HG03521 (cell line): ENCODE measurements around the gene RND1.

Experiments used
- ATAC-seq: cut with Tn5 transposase; IDR thresholded peaks from one replicate; pipeline ENCODE4 v1.9.1; 2021; ENCODE audit warnings: mild to moderate bottlenecking, moderate library complexity; ENCODE audit not compliant: unreplicated experiment

Gene RND1

DNA sequence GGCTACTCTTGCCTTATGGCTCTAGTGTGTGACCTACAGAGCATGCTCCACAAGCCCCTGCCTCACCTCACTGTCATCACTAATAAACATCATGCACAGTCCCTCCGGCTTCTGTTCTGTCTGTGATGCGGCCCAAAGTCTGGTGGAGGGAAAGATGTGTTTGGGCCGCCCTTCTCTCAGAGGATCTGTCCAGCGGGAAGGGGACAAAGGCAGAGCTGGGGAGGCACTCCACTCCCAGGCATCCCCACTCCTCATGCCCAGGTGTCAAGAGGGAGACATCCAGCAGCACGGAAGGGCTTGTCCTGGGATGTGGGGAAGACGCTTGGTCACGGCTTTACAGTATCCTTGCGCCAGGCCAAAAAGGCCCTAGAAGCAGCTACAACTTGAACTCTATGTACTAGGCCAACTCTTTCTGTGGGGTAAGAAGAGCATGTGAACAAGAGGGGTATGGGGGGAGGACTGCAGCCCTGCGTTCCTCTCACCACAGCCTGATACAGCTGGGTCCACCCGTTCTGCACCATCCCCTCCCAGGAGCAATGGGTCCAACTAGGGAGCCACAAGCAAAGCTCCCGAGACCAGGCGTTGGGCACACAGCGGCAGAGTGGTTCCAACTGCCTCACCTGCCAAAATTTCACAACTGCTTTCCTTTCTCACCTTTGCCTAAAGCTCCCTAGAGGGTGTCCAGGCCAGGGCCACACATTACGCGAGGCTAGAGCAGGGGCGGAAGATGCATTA, 36.7 kb downstream of the RND1 start:
- no peak for ATAC-seq

DNA sequence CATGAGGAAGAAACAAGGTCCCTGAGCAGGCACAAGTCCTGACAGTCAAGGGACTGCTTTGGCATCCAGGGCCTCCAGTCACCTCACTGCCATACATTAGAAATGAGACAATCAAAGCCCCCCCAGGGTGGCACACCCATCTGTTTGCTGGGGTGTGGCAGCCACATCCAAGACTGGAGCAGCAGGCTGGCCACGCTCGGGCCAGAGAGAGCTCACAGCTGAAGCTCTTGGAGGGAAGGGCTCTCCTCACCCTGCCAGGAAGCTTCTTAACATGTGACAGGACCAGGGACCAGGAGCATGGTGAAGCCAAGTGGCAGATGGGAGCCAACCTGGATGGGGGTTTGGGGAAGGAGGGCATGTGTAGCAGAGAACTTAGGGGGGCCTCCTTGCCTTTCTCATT, 37.4 kb downstream of the RND1 start:
- ATAC-seq: no peak

- no peak for ATAC-seq
Measured at GRCh38 chr12:48827513-48828096, 38.1 kb downstream of the RND1 start.

- no peak for ATAC-seq
Measured at GRCh38 chr12:48827026-48827425, 38.6 kb downstream of the RND1 start.

GRCh38 chr12:48826209-48826855, 39.3 kb downstream of the RND1 start:
- no peak for ATAC-seq

DNA sequence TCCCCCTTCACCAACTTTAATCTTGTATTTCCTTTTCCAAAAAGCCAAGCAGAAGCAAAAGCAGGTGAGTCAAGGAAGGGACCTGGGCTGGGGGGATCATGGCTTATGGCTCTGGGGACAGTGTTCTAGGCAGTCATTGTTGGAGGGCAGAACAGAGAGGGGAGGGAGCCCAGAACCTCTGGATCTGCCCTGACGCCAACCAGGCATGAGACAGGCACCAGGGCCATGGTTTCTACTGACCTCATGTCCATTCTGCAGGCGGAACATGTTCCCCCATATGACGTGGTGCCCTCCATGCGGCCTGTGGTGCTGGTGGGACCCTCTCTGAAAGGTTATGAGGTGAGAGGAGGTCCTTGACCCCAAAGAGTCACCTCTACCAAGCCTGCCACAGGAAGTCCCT, 40.8 kb downstream of the RND1 start:
- ATAC-seq: no peak

DNA sequence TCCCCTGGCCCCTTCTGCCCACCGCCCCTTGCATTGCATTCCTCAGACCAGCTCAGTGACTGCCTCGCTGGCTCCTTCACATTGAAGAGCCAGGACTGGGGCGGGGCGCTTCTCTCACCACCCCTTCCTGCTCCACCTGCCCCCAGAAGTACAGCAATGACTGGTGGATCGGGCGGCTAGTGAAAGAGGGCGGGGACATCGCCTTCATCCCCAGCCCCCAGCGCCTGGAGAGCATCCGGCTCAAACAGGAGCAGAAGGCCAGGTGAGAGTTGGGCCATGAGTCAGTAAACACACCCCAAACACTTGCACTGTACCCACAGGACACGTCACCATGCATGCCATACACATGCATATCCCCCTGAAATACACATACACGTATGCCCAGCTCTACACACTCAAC, 41.6 kb downstream of the RND1 start:
- ATAC-seq: no peak

DNA sequence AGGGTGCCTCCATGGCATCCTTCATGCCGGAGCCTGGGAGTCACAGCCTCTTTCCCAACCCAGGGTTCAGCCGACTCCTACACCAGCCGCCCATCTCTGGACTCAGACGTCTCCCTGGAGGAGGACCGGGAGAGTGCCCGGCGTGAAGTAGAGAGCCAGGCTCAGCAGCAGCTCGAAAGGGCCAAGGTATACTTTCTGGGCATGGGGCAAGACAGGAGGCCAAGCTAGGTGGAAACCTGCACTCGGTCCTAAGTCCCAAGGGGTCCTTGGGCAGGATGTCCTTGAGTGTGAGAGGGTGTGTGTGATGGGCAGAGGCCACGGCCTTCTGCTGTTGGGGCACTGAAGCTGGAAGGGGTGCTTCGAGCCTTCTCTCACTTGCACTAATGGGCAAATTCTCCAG, 42.4 kb downstream of the RND1 start:
- no peak for ATAC-seq

DNA sequence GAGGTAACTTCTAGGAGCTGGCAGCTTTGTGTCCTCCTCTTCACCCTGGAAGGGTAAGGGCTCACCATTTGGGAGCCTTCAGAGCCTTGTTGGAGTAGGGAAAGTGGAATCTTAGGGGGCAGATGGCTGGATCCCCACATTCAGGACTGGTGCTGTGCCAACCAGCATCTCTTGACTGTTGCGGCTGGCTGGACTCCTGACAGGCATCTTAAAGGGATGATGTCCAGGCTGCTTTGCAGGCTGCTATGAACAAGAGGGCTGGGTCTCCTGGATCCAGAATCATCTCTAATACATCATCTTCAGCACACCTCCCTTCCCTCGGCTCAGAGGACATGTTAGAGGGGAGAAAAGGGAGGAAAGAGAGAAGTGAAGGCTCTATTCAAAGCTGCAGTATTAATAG, 43.0 kb downstream of the RND1 start:
- ATAC-seq: no peak

GRCh38 chr12:48822139-48822538, 43.5 kb downstream of the RND1 start:
- no peak for ATAC-seq

DNA sequence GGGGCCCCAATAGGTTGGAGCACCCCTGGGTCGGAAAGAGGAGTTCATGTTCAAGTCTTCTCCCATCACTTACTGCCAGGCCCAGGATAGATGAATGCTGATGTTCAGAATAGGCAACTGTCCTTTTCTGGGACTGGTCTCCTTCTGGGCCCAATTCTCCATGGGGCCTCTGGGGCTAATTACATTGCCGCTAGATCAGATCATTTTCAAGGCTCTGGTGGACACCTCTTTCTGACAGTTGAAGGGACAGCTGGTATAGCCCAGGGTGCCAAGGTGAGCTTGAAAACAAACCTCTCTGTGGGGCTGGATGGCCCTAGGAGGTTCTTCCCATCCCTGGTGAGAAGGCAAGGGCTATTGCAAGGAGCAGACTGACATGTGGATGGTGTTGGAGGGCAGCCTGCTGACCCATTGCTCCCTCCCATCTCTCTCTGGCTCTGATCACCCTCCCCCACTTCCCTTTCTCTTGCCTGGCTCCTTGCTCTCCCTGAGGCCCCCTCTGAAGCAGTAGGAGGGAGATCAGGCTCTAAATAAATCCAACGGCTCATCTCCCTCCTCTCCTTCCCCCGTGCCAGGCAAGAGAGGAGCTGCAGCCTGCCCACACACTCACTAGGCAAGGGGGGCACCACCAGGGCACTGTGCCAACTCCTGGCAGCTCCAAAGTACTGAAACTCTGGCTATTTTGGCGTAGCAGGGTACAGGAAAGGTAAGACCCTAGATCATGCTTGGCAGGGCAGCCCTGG, 45.5 kb downstream of the RND1 start:
- no peak for ATAC-seq

DNA sequence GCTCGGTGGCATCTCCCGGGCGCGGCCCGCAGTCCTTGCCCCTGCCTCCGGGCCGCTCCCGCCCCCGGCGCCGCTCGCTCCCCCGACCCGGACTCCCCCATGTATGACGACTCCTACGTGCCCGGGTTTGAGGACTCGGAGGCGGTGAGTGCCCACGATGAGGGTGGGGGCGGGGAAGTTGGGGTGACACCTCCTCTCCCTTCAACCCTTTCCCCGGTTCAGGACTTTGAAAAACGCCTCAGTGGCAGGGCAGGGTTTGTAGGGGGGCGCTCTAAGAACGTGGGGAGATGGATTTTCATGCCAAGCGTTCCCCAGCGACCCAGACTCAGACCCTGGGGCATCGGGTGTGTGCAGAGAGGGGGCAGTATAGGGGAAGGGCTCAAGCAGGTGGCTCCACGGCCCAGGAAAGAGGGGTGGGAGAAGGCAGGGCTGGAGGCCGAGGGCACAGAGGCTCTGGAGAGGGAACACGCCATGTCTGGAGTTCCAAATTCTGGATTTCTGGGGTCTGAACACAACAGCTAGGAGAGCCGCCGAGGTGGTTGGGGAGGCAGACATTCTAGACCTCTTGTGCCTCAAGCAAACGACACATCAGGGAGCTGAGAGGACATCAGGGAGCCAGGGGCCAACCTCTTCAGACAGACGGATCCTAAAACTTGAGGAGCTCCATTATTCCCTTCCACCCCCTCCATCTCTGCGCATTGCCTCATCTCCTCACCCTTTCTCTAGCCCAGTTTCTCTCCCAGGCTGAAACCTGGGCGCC, 46.7 kb downstream of the RND1 start:
- no peak for ATAC-seq

DNA sequence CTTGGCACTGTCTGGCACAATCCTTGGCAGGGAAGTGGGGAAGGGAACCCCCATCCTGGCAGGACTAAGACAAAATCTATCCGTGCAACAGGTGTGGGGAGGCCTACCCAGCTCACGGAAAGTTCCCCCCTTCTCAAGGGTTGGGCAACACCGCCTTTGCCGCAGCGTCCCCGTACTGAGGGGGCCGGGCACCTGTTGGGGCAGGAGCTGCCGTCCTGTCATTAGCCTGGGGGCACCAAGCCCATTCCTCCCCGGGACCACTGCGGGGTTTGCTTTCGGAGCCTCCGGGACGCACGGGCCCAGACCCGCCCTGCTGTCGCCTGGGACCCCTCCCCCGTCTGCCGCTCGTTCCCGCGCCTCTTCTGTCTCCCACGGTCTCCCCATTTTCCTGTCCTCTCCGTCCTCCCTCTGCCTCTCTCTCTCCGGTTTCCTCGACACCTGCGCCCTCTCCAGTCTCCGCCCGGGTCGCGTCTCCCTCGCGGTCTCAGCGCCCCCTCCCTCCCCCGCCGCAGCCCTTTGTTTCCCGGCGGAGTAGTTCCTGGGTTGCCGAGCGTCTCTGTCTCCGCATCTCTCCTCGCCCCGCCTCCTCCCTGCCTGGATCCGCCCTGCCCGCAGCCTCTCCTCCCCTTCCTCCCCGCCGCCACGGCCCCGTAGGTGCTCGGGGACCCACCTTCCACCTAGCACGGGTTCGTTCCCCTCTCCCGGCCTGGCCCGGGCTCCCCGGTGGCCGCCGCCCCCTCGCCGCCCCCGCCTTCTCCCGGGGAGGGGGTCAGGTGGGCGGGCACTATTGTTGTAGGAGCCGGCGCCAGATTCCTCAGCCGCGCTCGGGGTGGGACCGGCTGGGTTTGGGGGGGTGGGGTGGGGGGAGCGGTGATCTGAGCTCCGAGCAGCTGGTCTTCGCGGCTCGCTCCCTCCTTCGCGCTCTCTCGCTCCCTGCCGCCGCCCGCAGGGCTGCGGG, 47.5 kb downstream of the RND1 start, which contains the start of gene CACNB3:
Gene CACNB3, plus strand, starts transcription at position 624 of the 958 bp plus-strand sequence. CDS start 434 bp downstream, outside the sequence.
- ATAC-seq: no peak

DNA sequence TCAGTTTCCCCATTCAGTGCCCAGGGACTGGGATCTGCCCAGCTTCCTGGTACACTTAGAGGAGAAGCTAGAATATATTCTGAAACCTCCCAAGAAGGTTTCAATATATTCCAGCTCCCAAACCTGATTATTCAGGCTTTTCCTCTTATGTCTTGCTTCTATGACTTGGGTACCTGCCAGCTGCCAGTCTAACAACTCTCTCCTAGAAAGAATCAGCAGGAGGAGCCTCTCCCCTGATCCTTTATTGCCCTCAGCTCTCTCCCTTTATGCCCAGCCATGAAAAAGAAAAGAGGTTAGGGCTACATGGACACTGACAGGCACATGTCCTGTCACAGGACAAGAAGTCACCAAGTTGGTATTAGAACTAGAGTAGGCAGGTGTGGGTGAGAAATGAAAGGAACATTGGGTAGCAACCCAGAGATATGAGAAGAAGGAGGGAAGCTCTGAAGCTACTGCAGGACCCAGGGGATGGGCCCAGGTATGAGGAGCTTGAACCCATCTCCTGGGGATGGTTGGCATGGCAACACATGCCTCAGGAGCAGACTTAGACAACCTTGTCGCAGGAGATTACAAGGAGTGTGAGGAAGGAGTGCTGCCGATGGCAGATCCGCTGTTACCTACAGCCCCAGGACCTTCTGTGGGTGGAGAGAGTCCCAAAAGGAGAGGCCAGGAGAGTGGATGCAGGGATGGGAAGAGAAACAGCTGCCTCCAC, 49.4 kb downstream of the RND1 start:
- no peak for ATAC-seq

DNA sequence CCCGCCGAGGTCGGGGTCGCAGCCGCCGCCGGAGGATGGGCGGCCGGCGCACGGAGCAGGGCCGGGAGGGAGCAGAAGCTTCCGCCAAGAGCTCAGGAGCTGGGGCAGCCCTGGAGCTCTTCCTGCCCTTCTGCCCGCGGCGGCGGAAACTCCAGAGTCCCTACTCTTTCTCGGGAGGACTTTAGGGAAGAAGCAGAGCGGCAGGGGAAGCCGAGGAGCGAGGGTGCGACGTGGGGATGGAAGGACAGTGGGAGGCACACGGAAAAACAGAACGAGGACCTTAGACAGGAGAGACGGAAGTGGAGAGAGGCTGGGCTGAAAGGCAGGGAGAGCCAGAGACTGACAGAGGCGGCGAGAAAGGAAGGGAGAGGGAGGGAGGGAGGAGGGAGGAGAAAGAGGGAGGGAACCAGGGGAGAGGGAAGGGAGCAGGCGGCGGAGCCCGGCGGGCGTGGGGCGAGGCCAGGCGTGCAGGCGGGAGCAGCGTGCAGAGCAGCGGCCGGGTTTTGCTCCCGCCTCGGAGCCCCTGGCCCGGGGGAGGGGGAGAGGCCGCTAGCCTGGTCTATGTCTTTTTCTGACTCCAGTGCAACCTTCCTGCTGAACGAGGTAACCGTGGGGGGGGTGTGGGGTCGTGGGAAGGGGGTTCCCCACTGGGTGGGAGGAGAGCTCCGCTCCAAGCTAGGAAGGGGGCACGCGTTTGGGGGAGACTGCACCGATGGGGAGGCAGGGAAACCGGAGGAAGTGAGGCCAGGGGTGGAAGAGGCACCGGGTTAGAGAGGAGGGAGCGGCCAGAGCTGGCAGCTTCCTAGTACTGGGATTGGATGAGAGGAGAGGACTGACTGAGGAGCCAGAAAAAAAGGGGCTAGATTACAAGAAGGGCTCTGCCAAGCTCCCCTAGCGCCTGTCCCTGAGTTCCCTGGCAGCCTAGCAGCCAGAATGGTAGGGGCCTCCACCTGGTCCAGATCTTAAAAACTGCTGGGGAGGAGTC, 50.3 kb downstream of the RND1 start:
- ATAC-seq: peak; percentile 17

GRCh38 chr12:48814262-48815125, 51.2 kb downstream of the RND1 start:
- ATAC-seq: peak; percentile 79
